Sigmoid colon (tissue), 7 donors: ENCODE results near the gene USP43. TPM values are rescaled to one million over a fixed set of nuclear protein-coding genes. Genes with fewer than 3 reads are reported as not detected.

Source experiments
- DNase-seq: peaks from one replicate; pipeline ENCODE4 v3.0.0-alpha.2; 2019
- H3K27ac ChIP-seq, 4 donors: fragments of 200-600 bp; sonication (generic); one replicate each; pipeline ENCODE4 v1.5.1; 2016 to 2019; ENCODE audit warnings: mild to moderate bottlenecking in 1 of 4
- H3K27me3 ChIP-seq, 3 donors: fragments of 200-600 bp; sonication (generic); one replicate each; pipeline ENCODE4 v1.5.1; 2019; ENCODE audit warnings: mild to moderate bottlenecking in 1 of 3
- H3K36me3 ChIP-seq, 4 donors: fragments of 200-600 bp; sonication (generic); one replicate each; pipeline ENCODE4 v1.5.1; 2016 to 2019
- H3K4me1 ChIP-seq, 4 donors: fragments of 200-600 bp; sonication (generic); one replicate each; pipeline ENCODE4 v1.5.1; 2017 to 2019
- H3K4me3 ChIP-seq, 4 donors: fragments of 200-600 bp; sonication (generic); one replicate each; pipeline ENCODE4 v1.5.1; 2017 to 2019; ENCODE audit warnings: mild to moderate bottlenecking in 2 of 4, moderate library complexity in 1 of 4
- H3K9me3 ChIP-seq, 4 donors: fragments of 200-600 bp in 3 of 4; sonication (generic) in 3 of 4; one replicate each; pipeline versions ENCODE4 v1.5.1 to v1.6.1; 2013 to 2019
- CTCF ChIP-seq, 4 experiments: fragments of 450-650 bp in 3 of 4; fragments of 200-600 bp in 1 of 4; IDR thresholded peaks; one replicate each; pipeline ENCODE4 v1.5.1; 2016 to 2019; ENCODE audit warnings: antibody characterized with exemption in 4 of 4, mild to moderate bottlenecking in 3 of 4, moderate library complexity in 2 of 4
- EP300 ChIP-seq, 4 donors: sonication (generic); formaldehyde crosslinking; IDR thresholded peaks; one replicate each; pipeline ENCODE4 v1.6.1; 2017; ENCODE audit warnings: antibody characterized with exemption in 4 of 4
- POLR2A ChIP-seq, 2 donors: fragments of 450-650 bp; IDR thresholded peaks; one replicate each; pipeline ENCODE4 v1.6.1; 2016; ENCODE audit warnings: antibody characterized with exemption in 2 of 2, mild to moderate bottlenecking in 2 of 2, moderate library complexity in 2 of 2
- POLR2AphosphoS5 ChIP-seq, 4 donors: sonication (generic); formaldehyde crosslinking; IDR thresholded peaks; one replicate each; pipeline ENCODE4 v1.6.1; 2017; ENCODE audit warnings: antibody characterized with exemption in 4 of 4
- WGBS, 2 donors: extraction: QIAGEN DNeasy Blood & Tissue Kit; methylation state at CpG; one replicate each; pipeline ENCODE4 v1.1.7; 2013; 5-methylcytosine and 5-hydroxymethylcytosine counted together
- intact Hi-C: fragments of 100-400 bp; cut with DNase I; formaldehyde crosslinking; loops from one replicate; pipeline ENCODE4 v1.15.1; 2023
- polyA plus RNA-seq, 3 donors: library from polyadenylated mRNA; stranded (reverse); fragments of 200-250 nt; gene quantifications; one replicate each; pipeline ENCODE4 v1.2.3, GENCODE V29; 2013
- total RNA-seq, 4 donors: library from RNA; depleted of rRNA; stranded (reverse); fragments of >200 nt; gene quantifications; one replicate each; pipeline ENCODE4 v1.1.0, GENCODE V29; 2016
- donor health status: healthy with polysubstance abuse.
- donor health status: Bipolar disorder and iron deficiency.
- donor health status: healthy.

USP43 gene
- total and polyA plus RNA-seq, 7 donors = under 0.01 to 6.9 (median 4.2) TPM; not detected in 2

DNA sequence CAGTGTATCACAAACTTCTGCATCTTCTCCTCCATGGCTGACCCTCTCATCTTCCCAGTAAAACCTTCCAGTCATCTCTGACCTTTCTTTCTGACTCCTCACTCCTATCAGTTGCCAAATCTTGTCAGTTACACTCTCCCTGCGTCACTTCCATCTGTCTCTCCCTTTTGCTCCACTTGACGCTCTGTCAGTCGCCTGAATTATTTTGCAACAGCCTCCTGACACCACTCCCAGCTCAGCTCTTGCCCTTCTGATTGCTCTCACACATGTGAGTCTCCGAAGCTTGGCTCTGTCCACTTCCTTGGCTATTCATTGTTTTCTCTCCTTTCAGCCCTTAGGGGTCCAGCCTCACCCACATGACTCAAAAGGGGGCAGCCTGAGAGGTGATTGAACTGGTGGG lies 118.3 kb downstream of the USP43 start:
- TF ChIP-seq EP300 (IDR thresholded peaks at IDR 0.05) = no peak
- no peak for TF ChIP-seq CTCF (IDR thresholded peaks at IDR 0.05)
- no peak overlapping the region for H3K4me3 ChIP-seq
- H3K27me3 ChIP-seq = peaks cover 0 to 3% (median 0%) of the 10 kb centered on the region in 3 donors
- intact Hi-C loops = no loop called here
- no peak overlapping the region for H3K27ac ChIP-seq
- no peaks in the 10 kb centered on the region for H3K36me3 ChIP-seq
- WGBS, 2 donors = 45 to 49% methylated on average over 4 of the region's 4 CpGs
- no peaks in the 10 kb centered on the region for H3K9me3 ChIP-seq
- no peak for DNase-seq
- H3K4me1 ChIP-seq = no peaks in the 10 kb centered on the region

GRCh38 chr17:9765322-9765721 lies 120.0 kb downstream of the USP43 start:
- DNase-seq = no peak
- H3K36me3 ChIP-seq = no peaks in the 10 kb centered on the region
- intact Hi-C loops = loop anchor here (5.0 kb wide), 1 partner anchor 188 kb away; the partner anchor contains the start of genes CFAP52 and STX8

DNA sequence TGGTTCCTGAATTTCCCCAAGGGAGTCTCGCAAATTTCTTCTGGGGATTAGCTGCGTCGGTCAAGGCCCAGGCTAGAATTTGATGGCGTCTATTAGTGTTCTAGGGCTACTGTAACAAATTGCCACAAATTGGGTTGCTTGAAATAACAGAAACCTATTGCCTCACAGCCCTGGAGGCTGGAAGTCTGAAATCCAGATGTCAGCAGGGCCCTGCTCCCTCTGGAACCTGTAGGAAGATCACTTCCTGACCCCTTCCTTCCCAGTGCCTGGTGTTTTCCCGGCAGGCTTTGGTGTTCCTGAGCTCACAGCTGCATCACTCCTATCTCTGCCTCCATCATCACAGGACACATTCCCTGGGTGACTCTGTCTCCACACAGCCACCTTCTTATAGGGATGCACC lies 121.7 kb downstream of the USP43 start:
- no peaks in the 10 kb centered on the region for H3K27me3 ChIP-seq
- no peaks in the 10 kb centered on the region for H3K36me3 ChIP-seq
- no peaks in the 10 kb centered on the region for H3K4me1 ChIP-seq
- H3K9me3 ChIP-seq = no peaks in the 10 kb centered on the region
- TF ChIP-seq POLR2A (IDR thresholded peaks at IDR 0.05) (no peak), EP300 (IDR thresholded peaks at IDR 0.05) (no peak), POLR2AphosphoS5 (IDR thresholded peaks at IDR 0.05) (no peak), CTCF (IDR thresholded peaks at IDR 0.05) (no peak)
- intact Hi-C loops = loop anchor here (5.0 kb wide), 1 partner anchor 190 kb away; the partner anchor contains the start of genes CFAP52 and STX8
- H3K27ac ChIP-seq = no peak overlapping the region
- no peak for DNase-seq
- 76 to 81% methylated on average over 5 of the region's 5 CpGs for WGBS, 2 donors
- no peak overlapping the region for H3K4me3 ChIP-seq

More at GRCh38 chr17:9765322-9765721, 120.0 kb downstream of the USP43 start:
- H3K27ac ChIP-seq = no peak overlapping the region
- H3K27me3 ChIP-seq = no peaks in the 10 kb centered on the region
- WGBS, 2 donors = 95 to 97% methylated on average over 1 of the region's 1 CpG
- no peak overlapping the region for H3K4me3 ChIP-seq
- TF ChIP-seq POLR2A (IDR thresholded peaks at IDR 0.05) = no peak
- no peaks in the 10 kb centered on the region for H3K9me3 ChIP-seq
- H3K4me1 ChIP-seq = no peaks in the 10 kb centered on the region

DNA sequence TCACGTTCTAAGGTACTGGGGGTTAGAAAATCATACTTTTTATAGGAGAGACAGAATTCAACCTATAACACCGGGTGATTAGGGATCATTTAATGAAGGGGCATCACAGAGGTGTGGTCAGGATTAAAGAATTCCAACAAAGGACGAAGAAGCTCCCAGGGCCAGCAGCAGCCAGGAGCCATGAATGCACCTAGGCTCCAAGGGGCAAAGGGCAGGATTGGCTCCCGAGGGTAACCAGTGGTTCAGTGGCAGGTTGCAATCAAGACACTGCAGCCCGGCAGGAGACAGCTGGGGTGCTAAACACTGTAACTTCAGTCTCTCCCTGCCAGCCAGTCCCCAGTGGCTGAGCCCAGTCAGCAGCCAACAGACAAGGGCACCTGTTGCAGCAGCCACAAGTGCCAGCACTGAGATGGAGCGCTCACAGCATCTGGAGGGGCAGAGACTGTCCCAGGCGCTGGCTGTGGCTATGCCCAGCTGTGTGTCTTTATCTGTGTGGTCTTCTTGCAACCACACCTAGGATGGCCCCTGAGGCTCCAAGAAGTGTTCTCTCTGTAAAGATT lies 122.2 kb downstream of the USP43 start:
- WGBS, 2 donors = 72 to 80% methylated on average over 7 of the region's 7 CpGs
- TF ChIP-seq POLR2AphosphoS5 (IDR thresholded peaks at IDR 0.05) (no peak), EP300 (IDR thresholded peaks at IDR 0.05) (no peak), CTCF (IDR thresholded peaks at IDR 0.05) (no peak), POLR2A (IDR thresholded peaks at IDR 0.05) (no peak)
- Histone ChIP-seq H3K27ac (no peak overlapping the region), H3K9me3 (no peaks in the 10 kb centered on the region), H3K36me3 (no peaks in the 10 kb centered on the region), H3K4me3 (no peak overlapping the region), H3K27me3 (no peaks in the 10 kb centered on the region), H3K4me1 (no peaks in the 10 kb centered on the region)
- DNase-seq = no peak
- intact Hi-C loops = loop anchor here (5.0 kb wide), 1 partner anchor 190 kb away; the partner anchor contains the start of genes CFAP52 and STX8

DNA sequence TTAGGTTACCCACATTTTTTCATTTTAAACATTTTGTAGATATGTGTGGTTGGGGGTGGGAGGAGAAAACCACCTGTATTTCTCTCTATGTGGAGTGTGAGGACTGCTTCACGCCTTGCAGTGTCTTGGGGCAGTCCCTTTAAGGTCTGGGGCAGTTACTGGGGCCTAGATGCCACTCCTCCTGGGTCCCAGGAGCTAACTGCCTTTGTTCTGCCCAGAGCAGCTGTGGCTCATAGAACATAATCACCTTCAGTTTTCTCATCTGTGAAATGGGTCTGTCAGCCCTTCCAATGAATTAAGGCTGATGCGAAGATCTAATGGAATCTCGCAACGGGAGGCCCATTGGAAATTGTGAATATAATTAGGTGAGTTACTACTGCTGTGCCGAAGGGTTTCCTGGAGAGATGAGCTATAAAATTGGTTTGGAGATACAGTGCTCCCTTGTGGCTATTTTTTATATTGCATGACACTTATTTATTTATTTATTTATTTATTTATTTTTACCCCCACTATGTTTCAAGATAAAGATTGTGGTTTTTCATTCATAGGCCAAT lies 123.1 kb downstream of the USP43 start:
- TF ChIP-seq POLR2A (IDR thresholded peaks at IDR 0.05) (no peak), EP300 (IDR thresholded peaks at IDR 0.05) (no peak), CTCF (IDR thresholded peaks at IDR 0.05) (peak in 3 of 4 experiments; percentile 17 to 54 (median 42)), POLR2AphosphoS5 (IDR thresholded peaks at IDR 0.05) (no peak)
- Histone ChIP-seq H3K4me3 (no peak overlapping the region), H3K36me3 (no peaks in the 10 kb centered on the region), H3K27ac (no peak overlapping the region), H3K9me3 (no peaks in the 10 kb centered on the region), H3K27me3 (no peaks in the 10 kb centered on the region), H3K4me1 (no peaks in the 10 kb centered on the region)
- intact Hi-C loops = loop anchor here (5.0 kb wide), 1 partner anchor 191 kb away; the partner anchor contains the start of genes CFAP52 and STX8
- 19 to 35% methylated on average over 5 of the region's 5 CpGs for WGBS, 2 donors
- DNase-seq = no peak
